Measurements from ENCODE around the gene MOGAT2. TPM values are rescaled to one million over a fixed set of nuclear protein-coding genes. Genes with fewer than 3 reads are reported as not detected.

The MOGAT2 gene
- total RNA-seq, 2 donors from 2014 or later: not detected

- WGBS, 2 experiments (ENCODE audit: insufficient coverage in 1 of 2, insufficient read length in 1 of 2): 94 to 96% methylated on average over 3 of the region's 3 CpGs
- Mint-ChIP-seq H3K36me3 (ENCODE audit: low read depth) (no peaks in the 10 kb centered on the region), H3K27ac (no peak overlapping the region)
Measured at GRCh38 chr11:75760710-75761493, 43.3 kb downstream of the MOGAT2 start.

GRCh38 chr11:75762158-75762557, 44.5 kb downstream of the MOGAT2 start:
- Mint-ChIP-seq H3K27ac (no peak overlapping the region), H3K4me3 (no peak overlapping the region), H3K4me1 (peaks cover 35% of the 10 kb centered on the region), H3K27me3 (ENCODE audit: insufficient read depth) (peaks cover 32% of the 10 kb centered on the region), H3K9me3 (peaks cover under 1% of the 10 kb centered on the region), H3K36me3 (ENCODE audit: low read depth) (no peaks in the 10 kb centered on the region)
- Histone ChIP-seq H3K9me3 (ENCODE audit: control insufficient read depth, low read length) (no peaks in the 10 kb centered on the region), H3K27ac (ENCODE audit: low read depth, low read length) (no peak overlapping the region), H3K27me3 (ENCODE audit: control insufficient read depth, insufficient read depth, low read length, poor library complexity, severe bottlenecking) (no peaks in the 10 kb centered on the region), H3K4me3 (ENCODE audit: low read length) (no peak overlapping the region), H3K4me1 (ENCODE audit: control insufficient read depth, insufficient read depth, low read length) (no peaks in the 10 kb centered on the region), H3K9ac (ENCODE audit: extremely low read depth, low read length, poor library complexity, severe bottlenecking) (no peak overlapping the region), H3K36me3 (ENCODE audit: control insufficient read depth, insufficient read depth, low read length) (no peaks in the 10 kb centered on the region)
- no peak for DNase-seq
- WGBS, 2 experiments (ENCODE audit: insufficient coverage in 1 of 2, insufficient read length in 1 of 2): 92 to 98% methylated on average over 6 to 8 of the region's 8 CpGs
- TF ChIP-seq CTCF (conservative IDR thresholded peaks at IDR 0.05): no peak

More at GRCh38 chr11:75760710-75761493, 43.3 kb downstream of the MOGAT2 start:
- no peak overlapping the region for H3K4me3 Mint-ChIP-seq
- Histone ChIP-seq H3K4me3 (ENCODE audit: low read length) (no peak overlapping the region), H3K9me3 (ENCODE audit: control insufficient read depth, low read length) (no peaks in the 10 kb centered on the region), H3K27ac (ENCODE audit: low read depth, low read length) (no peak overlapping the region), H3K27me3 (ENCODE audit: control insufficient read depth, insufficient read depth, low read length, poor library complexity, severe bottlenecking) (no peaks in the 10 kb centered on the region), H3K9ac (ENCODE audit: extremely low read depth, low read length, poor library complexity, severe bottlenecking) (no peak overlapping the region), H3K36me3 (ENCODE audit: control insufficient read depth, insufficient read depth, low read length) (no peaks in the 10 kb centered on the region), H3K4me1 (ENCODE audit: control insufficient read depth, insufficient read depth, low read length) (no peaks in the 10 kb centered on the region)
- peaks cover 19% of the 10 kb centered on the region for H3K27me3 Mint-ChIP-seq (ENCODE audit: insufficient read depth)
- peaks cover 27% of the 10 kb centered on the region for H3K4me1 Mint-ChIP-seq
- H3K9me3 Mint-ChIP-seq: no peaks in the 10 kb centered on the region
- TF ChIP-seq CTCF (conservative IDR thresholded peaks at IDR 0.05): no peak
- no peak for DNase-seq

GRCh38 chr11:75762885-75763284, 45.2 kb downstream of the MOGAT2 start:
- no peaks in the 10 kb centered on the region for H3K27me3 ChIP-seq (ENCODE audit: control insufficient read depth, insufficient read depth, low read length, poor library complexity, severe bottlenecking)
- TF ChIP-seq CTCF (conservative IDR thresholded peaks at IDR 0.05): no peak
- no peak overlapping the region for H3K9ac ChIP-seq (ENCODE audit: extremely low read depth, low read length, poor library complexity, severe bottlenecking)
- no peak for DNase-seq
- peaks cover 6% of the 10 kb centered on the region for H3K9me3 Mint-ChIP-seq
- H3K4me1 ChIP-seq (ENCODE audit: control insufficient read depth, insufficient read depth, low read length): no peaks in the 10 kb centered on the region
- H3K4me1 Mint-ChIP-seq: peaks cover 38% of the 10 kb centered on the region
- WGBS, 2 experiments (ENCODE audit: insufficient coverage in 1 of 2, insufficient read length in 1 of 2): 80 to 100% methylated on average over 1 of the region's 2 CpGs
- peaks cover 38% of the 10 kb centered on the region for H3K27me3 Mint-ChIP-seq (ENCODE audit: insufficient read depth)
- no peaks in the 10 kb centered on the region for H3K9me3 ChIP-seq (ENCODE audit: control insufficient read depth, low read length)
- no peak overlapping the region for H3K27ac ChIP-seq (ENCODE audit: low read depth, low read length)
- no peak overlapping the region for H3K4me3 ChIP-seq (ENCODE audit: low read length)
- H3K27ac Mint-ChIP-seq: no peak overlapping the region
- H3K36me3 Mint-ChIP-seq (ENCODE audit: low read depth): no peaks in the 10 kb centered on the region
- H3K36me3 ChIP-seq (ENCODE audit: control insufficient read depth, insufficient read depth, low read length): no peaks in the 10 kb centered on the region
- H3K4me3 Mint-ChIP-seq: no peak overlapping the region
